Measurements from ENCODE around the gene CRYZL1.
A peak's percentile ranks its signal among the peaks of the same experiment; 100 is the strongest.

The CRYZL1 gene

DNA sequence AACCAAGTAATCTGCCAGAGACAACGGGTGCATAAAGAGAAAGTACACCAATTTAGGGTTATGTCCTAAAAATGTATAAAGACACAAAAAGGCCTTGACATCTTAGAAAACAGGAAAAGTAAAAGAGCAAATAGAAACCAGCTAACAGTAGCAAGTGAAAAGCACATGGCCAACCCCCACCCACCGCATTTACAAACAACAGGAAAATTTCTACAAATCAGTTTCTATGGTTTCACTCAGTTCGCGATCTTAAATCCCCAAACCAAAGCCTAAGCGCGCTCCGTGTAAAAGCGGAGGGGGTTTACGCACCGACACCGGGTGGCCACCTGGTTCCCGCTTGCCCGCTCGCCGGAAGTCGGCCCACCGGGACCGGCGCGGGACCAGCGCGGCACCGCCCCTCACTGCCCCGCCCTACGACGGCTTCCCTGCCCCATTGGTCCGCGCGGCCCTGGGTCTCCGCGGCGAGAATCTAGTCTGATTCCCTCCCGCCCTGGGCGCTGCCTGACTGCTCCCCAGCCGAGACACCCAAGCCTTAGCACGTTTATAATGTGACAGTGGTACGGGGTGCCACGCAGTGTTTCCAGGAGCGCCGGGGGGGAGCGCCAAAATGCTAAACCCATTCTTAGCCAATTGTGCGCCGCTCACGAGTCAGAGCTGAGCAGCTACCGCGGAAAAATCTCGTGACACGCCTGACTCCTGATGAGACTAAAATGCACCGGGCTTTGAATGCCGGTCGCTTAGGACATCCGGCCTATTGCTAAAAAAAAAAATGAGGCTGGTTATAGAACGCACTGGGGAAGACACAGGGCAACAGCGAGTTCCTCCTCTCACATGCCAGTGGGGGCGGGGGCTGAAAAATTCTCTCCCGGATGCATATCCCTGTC lies 99.5 kb downstream of the CRYZL1 start, which contains the start of gene GART:
TSS of gene GART (minus strand) at position 362 of the 884 bp plus-strand sequence. CDS start 2,802 bp downstream, outside the sequence.
- Histone ChIP-seq H3K23ac (ENCODE audit: low read length in 2 of 2) (peak within 1 kb of the TSS in 1 of 2 experiments; percentile 70), H3K4me1 (ENCODE audit: control insufficient read depth, insufficient read depth, low read depth, low read length) (peaks cover 3% of the 10 kb centered on the region), H2AK5ac (ENCODE audit: low read length, severe bottlenecking) (peak within 1 kb of the TSS; percentile 69), H3K9ac (ENCODE audit: low read length) (peak within 1 kb of the TSS; percentile 100), H2BK12ac (ENCODE audit: low read length in 2 of 2) (peak within 1 kb of the TSS in 1 of 2 experiments; percentile 49), H3K4me3 (ENCODE audit: insufficient read depth in 1 of 2, low read depth in 1 of 2, low read length in 2 of 2) (peak within 1 kb of the TSS; percentile 73 to 98), H3K4ac (ENCODE audit: low read depth in 1 of 2, low read length in 2 of 2) (peak within 1 kb of the TSS; percentile 85 to 99), H3K9me3 (ENCODE audit: control insufficient read depth, low read length) (no peaks in the 10 kb centered on the region), H4K8ac (ENCODE audit: low read length) (peak within 1 kb of the TSS; percentile 90), H2BK5ac (ENCODE audit: low read depth, low read length, poor library complexity, severe bottlenecking) (peak within 1 kb of the TSS; percentile 96), H4K91ac (ENCODE audit: low read length) (peak within 1 kb of the TSS; percentile 58), H3K18ac (ENCODE audit: low read depth in 1 of 2, low read length in 2 of 2) (peak within 1 kb of the TSS; percentile 83 to 89), H2BK120ac (ENCODE audit: low read depth, low read length) (no peak within 1 kb of the TSS), H3K79me1 (replicated peaks; ENCODE audit: low read length, poor library complexity, severe bottlenecking) (peaks cover 2% of the 10 kb centered on the region), H3K4me2 (ENCODE audit: low read length, poor library complexity, severe bottlenecking) (peak within 1 kb of the TSS; percentile 82), H3K14ac (ENCODE audit: low read length in 2 of 2) (peak within 1 kb of the TSS in 1 of 2 experiments; percentile 86), H2AFZ (ENCODE audit: low read depth, low read length) (peak within 1 kb of the TSS; percentile 53), H3K27me3 (ENCODE audit: control insufficient read depth in 1 of 2, insufficient read depth in 1 of 2, low read length in 2 of 2) (no peaks in the 10 kb centered on the region), H3K36me3 (ENCODE audit: control insufficient read depth in 1 of 2, insufficient read depth in 2 of 2, low read depth in 1 of 2, low read length in 2 of 2) (peaks cover 8 to 29% of the 10 kb centered on the region in 2 experiments), H2BK15ac (ENCODE audit: low read depth, poor library complexity, severe bottlenecking) (no peak within 1 kb of the TSS), H3K27ac (ENCODE audit: low read length, poor library complexity, severe bottlenecking) (peak within 1 kb of the TSS; percentile 98)
- under 1% methylated on average over 55 of the region's 56 CpGs for WGBS
- DNase-seq: peak; percentile 88

DNA sequence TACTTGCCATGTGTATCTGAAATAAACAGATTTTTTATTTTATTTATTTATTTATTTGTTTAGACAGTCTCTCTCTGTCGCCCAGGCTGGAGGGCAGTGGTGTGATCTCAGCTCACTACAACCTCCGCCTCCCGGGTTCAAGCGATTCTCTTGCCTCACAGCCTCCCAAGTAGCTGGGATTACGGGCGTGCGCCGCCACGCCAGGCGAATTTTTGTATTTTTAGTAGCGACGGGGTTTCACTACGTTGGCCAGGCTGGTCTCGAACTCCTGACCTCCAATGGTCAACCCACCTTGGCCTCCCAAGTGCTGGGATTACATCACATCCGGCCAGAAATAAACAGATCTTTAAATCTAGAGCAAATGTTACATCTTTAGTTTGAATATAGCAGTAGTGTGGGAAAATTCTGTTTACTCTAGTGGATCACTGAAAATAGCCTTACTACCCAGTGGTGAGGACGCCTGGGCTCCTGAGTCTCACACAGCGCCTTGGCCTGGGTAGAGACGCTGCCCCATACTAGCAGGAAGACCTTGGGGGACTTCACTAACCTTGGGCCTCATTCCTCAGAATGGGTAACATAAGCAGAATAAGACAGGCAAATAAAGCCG lies 100.3 kb downstream of the CRYZL1 start:
- peaks cover 6% of the 10 kb centered on the region for H3K79me1 ChIP-seq (replicated peaks; ENCODE audit: low read length, poor library complexity, severe bottlenecking)
- no peaks in the 10 kb centered on the region for H3K27me3 ChIP-seq (ENCODE audit: control insufficient read depth in 1 of 2, insufficient read depth in 1 of 2, low read length in 2 of 2)
- H3K36me3 ChIP-seq (ENCODE audit: control insufficient read depth in 1 of 2, insufficient read depth in 2 of 2, low read depth in 1 of 2, low read length in 2 of 2): peaks cover 7 to 32% of the 10 kb centered on the region in 2 experiments
- H3K9ac ChIP-seq (ENCODE audit: low read length): peak overlapping the region; percentile 100
- H2AK5ac ChIP-seq (ENCODE audit: low read length, severe bottlenecking): no peak overlapping the region
- no peak overlapping the region for H2AFZ ChIP-seq (ENCODE audit: low read depth, low read length)
- H2BK15ac ChIP-seq (ENCODE audit: low read depth, poor library complexity, severe bottlenecking): no peak overlapping the region
- H3K4ac ChIP-seq (ENCODE audit: low read depth in 1 of 2, low read length in 2 of 2): peak overlapping the region in 1 of 2 experiments; percentile 95
- H3K27ac ChIP-seq (ENCODE audit: low read length, poor library complexity, severe bottlenecking): peak overlapping the region; percentile 79
- peak; percentile 63 for DNase-seq
- no peaks in the 10 kb centered on the region for H3K9me3 ChIP-seq (ENCODE audit: control insufficient read depth, low read length)
- peak overlapping the region; percentile 59 to 98 for H3K4me3 ChIP-seq (ENCODE audit: insufficient read depth in 1 of 2, low read depth in 1 of 2, low read length in 2 of 2)
- H2BK120ac ChIP-seq (ENCODE audit: low read depth, low read length): no peak overlapping the region
- no peak overlapping the region for H2BK5ac ChIP-seq (ENCODE audit: low read depth, low read length, poor library complexity, severe bottlenecking)
- peaks cover 3% of the 10 kb centered on the region for H3K4me1 ChIP-seq (ENCODE audit: control insufficient read depth, insufficient read depth, low read depth, low read length)
- no peak overlapping the region for H4K8ac ChIP-seq (ENCODE audit: low read length)
- no peak overlapping the region for H4K91ac ChIP-seq (ENCODE audit: low read length)
- WGBS: 66% methylated on average over 14 of the region's 19 CpGs
- H3K14ac ChIP-seq (ENCODE audit: low read length in 2 of 2): no peak overlapping the region
- H3K23ac ChIP-seq (ENCODE audit: low read length in 2 of 2): no peak overlapping the region
- peak overlapping the region in 1 of 2 experiments; percentile 72 for H3K18ac ChIP-seq (ENCODE audit: low read depth in 1 of 2, low read length in 2 of 2)
- peak overlapping the region; percentile 82 for H3K4me2 ChIP-seq (ENCODE audit: low read length, poor library complexity, severe bottlenecking)
- no peak overlapping the region for H2BK12ac ChIP-seq (ENCODE audit: low read length in 2 of 2)

DNA sequence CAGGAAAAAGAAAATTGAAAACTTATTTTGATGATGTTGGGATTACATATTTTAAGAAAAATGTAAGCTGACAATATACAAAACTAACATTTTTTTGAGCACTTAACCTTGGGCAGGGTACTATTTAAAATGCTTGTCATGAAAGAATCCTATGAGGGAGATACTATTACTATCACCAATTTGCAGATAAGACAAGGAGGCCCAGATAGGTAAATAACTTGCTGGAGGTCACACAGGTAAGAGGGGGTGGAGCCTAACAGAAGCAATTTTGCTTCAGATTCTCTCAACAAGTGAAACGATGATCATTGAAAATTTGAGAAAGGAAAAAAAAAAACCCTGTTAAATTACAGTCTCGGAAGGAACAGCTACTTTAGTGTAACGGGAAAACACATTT lies 100.8 kb downstream of the CRYZL1 start:
- no peak overlapping the region for H3K4ac ChIP-seq (ENCODE audit: low read depth in 1 of 2, low read length in 2 of 2)
- no peak for DNase-seq
- 70% methylated on average over 1 of the region's 3 CpGs for WGBS
- H3K9me3 ChIP-seq (ENCODE audit: control insufficient read depth, low read length): no peaks in the 10 kb centered on the region
- no peak overlapping the region for H3K23ac ChIP-seq (ENCODE audit: low read length in 2 of 2)
- no peak overlapping the region for H4K8ac ChIP-seq (ENCODE audit: low read length)
- no peak overlapping the region for H2BK15ac ChIP-seq (ENCODE audit: low read depth, poor library complexity, severe bottlenecking)
- H4K91ac ChIP-seq (ENCODE audit: low read length): no peak overlapping the region
- peaks cover 11% of the 10 kb centered on the region for H3K79me1 ChIP-seq (replicated peaks; ENCODE audit: low read length, poor library complexity, severe bottlenecking)
- H2BK12ac ChIP-seq (ENCODE audit: low read length in 2 of 2): no peak overlapping the region
- H2BK120ac ChIP-seq (ENCODE audit: low read depth, low read length): no peak overlapping the region
- peak overlapping the region in 1 of 2 experiments; percentile 98 for H3K4me3 ChIP-seq (ENCODE audit: insufficient read depth in 1 of 2, low read depth in 1 of 2, low read length in 2 of 2)
- no peak overlapping the region for H2BK5ac ChIP-seq (ENCODE audit: low read depth, low read length, poor library complexity, severe bottlenecking)
- peak overlapping the region; percentile 45 for H3K4me2 ChIP-seq (ENCODE audit: low read length, poor library complexity, severe bottlenecking)
- H2AFZ ChIP-seq (ENCODE audit: low read depth, low read length): no peak overlapping the region
- H3K4me1 ChIP-seq (ENCODE audit: control insufficient read depth, insufficient read depth, low read depth, low read length): peaks cover 3% of the 10 kb centered on the region
- H3K27ac ChIP-seq (ENCODE audit: low read length, poor library complexity, severe bottlenecking): no peak overlapping the region
- no peak overlapping the region for H2AK5ac ChIP-seq (ENCODE audit: low read length, severe bottlenecking)
- peaks cover 10 to 35% of the 10 kb centered on the region in 2 experiments for H3K36me3 ChIP-seq (ENCODE audit: control insufficient read depth in 1 of 2, insufficient read depth in 2 of 2, low read depth in 1 of 2, low read length in 2 of 2)
- no peak overlapping the region for H3K14ac ChIP-seq (ENCODE audit: low read length in 2 of 2)
- no peaks in the 10 kb centered on the region for H3K27me3 ChIP-seq (ENCODE audit: control insufficient read depth in 1 of 2, insufficient read depth in 1 of 2, low read length in 2 of 2)
- H3K9ac ChIP-seq (ENCODE audit: low read length): peak overlapping the region; percentile 100
- H3K18ac ChIP-seq (ENCODE audit: low read depth in 1 of 2, low read length in 2 of 2): no peak overlapping the region

DNA sequence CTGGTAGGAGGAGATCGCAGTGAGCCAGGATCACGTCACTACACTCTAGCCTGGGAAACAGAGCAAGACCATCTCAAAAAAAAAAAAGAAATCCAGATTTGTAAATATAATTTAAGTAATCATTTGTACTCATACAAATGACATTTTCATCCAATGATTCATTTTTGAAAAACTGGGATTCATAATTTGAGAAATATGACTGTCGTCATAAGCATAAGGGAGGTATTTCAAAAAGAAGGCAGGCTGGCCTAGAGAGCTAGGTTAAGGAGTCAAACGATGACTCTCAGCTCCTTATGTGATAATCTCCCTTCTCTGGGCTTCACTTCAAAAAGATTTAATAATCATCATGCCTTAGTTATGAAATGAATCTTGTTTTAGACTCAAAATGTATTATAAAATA lies 101.9 kb downstream of the CRYZL1 start:
- Histone ChIP-seq H3K14ac (ENCODE audit: low read length in 2 of 2) (no peak overlapping the region), H3K4ac (ENCODE audit: low read depth in 1 of 2, low read length in 2 of 2) (no peak overlapping the region), H3K9me3 (ENCODE audit: control insufficient read depth, low read length) (no peaks in the 10 kb centered on the region), H2BK5ac (ENCODE audit: low read depth, low read length, poor library complexity, severe bottlenecking) (no peak overlapping the region), H4K91ac (ENCODE audit: low read length) (no peak overlapping the region), H2AFZ (ENCODE audit: low read depth, low read length) (no peak overlapping the region), H3K4me3 (ENCODE audit: insufficient read depth in 1 of 2, low read depth in 1 of 2, low read length in 2 of 2) (no peak overlapping the region), H3K9ac (ENCODE audit: low read length) (peak overlapping the region; percentile 100), H3K27ac (ENCODE audit: low read length, poor library complexity, severe bottlenecking) (no peak overlapping the region), H3K79me1 (replicated peaks; ENCODE audit: low read length, poor library complexity, severe bottlenecking) (peaks cover 12% of the 10 kb centered on the region), H3K18ac (ENCODE audit: low read depth in 1 of 2, low read length in 2 of 2) (no peak overlapping the region), H3K36me3 (ENCODE audit: control insufficient read depth in 1 of 2, insufficient read depth in 2 of 2, low read depth in 1 of 2, low read length in 2 of 2) (peaks cover 13 to 46% of the 10 kb centered on the region in 2 experiments), H3K4me1 (ENCODE audit: control insufficient read depth, insufficient read depth, low read depth, low read length) (peaks cover 3% of the 10 kb centered on the region), H2BK12ac (ENCODE audit: low read length in 2 of 2) (no peak overlapping the region), H3K4me2 (ENCODE audit: low read length, poor library complexity, severe bottlenecking) (no peak overlapping the region), H3K27me3 (ENCODE audit: control insufficient read depth in 1 of 2, insufficient read depth in 1 of 2, low read length in 2 of 2) (no peaks in the 10 kb centered on the region), H2AK5ac (ENCODE audit: low read length, severe bottlenecking) (no peak overlapping the region), H2BK15ac (ENCODE audit: low read depth, poor library complexity, severe bottlenecking) (no peak overlapping the region), H4K8ac (ENCODE audit: low read length) (no peak overlapping the region), H2BK120ac (ENCODE audit: low read depth, low read length) (no peak overlapping the region), H3K23ac (ENCODE audit: low read length in 2 of 2) (no peak overlapping the region)
- WGBS: 100% methylated on average over 2 of the region's 4 CpGs
- DNase-seq: no peak
